ENCODE measurements around the gene PARP2.

Gene PARP2

GRCh38 chr14:20381341-20381740, 37.9 kb downstream of the PARP2 start:
- Histone ChIP-seq H3K27ac (ENCODE audit: poor library complexity, severe bottlenecking) (no peak overlapping the region), H3K4me1 (ENCODE audit: insufficient read depth, poor library complexity, severe bottlenecking) (no peaks in the 10 kb centered on the region), H3K4me3 (ENCODE audit: severe bottlenecking) (no peak overlapping the region), H3K9me3 (ENCODE audit: severe bottlenecking) (no peaks in the 10 kb centered on the region), H3K36me3 (ENCODE audit: low read depth) (peaks cover 100% of the 10 kb centered on the region), H3K27me3 (ENCODE audit: insufficient read depth, poor library complexity, severe bottlenecking) (no peaks in the 10 kb centered on the region)
- TF ChIP-seq CTCF (IDR thresholded peaks at IDR 0.05; ENCODE audit: poor library complexity, severe bottlenecking), result no peak
- no peak for DNase-seq (ENCODE audit: low spot score)
- ATAC-seq (ENCODE audit: low read depth), result no peak

- Histone ChIP-seq H3K27me3 (ENCODE audit: insufficient read depth, poor library complexity, severe bottlenecking) (no peaks in the 10 kb centered on the region), H3K27ac (ENCODE audit: poor library complexity, severe bottlenecking) (no peak overlapping the region), H3K4me1 (ENCODE audit: insufficient read depth, poor library complexity, severe bottlenecking) (no peaks in the 10 kb centered on the region), H3K4me3 (ENCODE audit: severe bottlenecking) (no peak overlapping the region), H3K36me3 (ENCODE audit: low read depth) (peaks cover 94% of the 10 kb centered on the region), H3K9me3 (ENCODE audit: severe bottlenecking) (no peaks in the 10 kb centered on the region)
- ATAC-seq (ENCODE audit: low read depth) (no peak), DNase-seq (ENCODE audit: low spot score) (no peak)
- no peak for TF ChIP-seq CTCF (IDR thresholded peaks at IDR 0.05; ENCODE audit: poor library complexity, severe bottlenecking)
These were observed 39.1 kb downstream of the PARP2 start for GRCh38 chr14:20382526-20382925.

GRCh38 chr14:20383032-20383431, 39.6 kb downstream of the PARP2 start:
- H3K4me3 ChIP-seq (ENCODE audit: severe bottlenecking), result no peak overlapping the region
- no peak overlapping the region for H3K27ac ChIP-seq (ENCODE audit: poor library complexity, severe bottlenecking)
- TF ChIP-seq CTCF (IDR thresholded peaks at IDR 0.05; ENCODE audit: poor library complexity, severe bottlenecking), result no peak
- ATAC-seq (ENCODE audit: low read depth) (no peak), DNase-seq (ENCODE audit: low spot score) (no peak)
- H3K27me3 ChIP-seq (ENCODE audit: insufficient read depth, poor library complexity, severe bottlenecking), result no peaks in the 10 kb centered on the region
- no peaks in the 10 kb centered on the region for H3K4me1 ChIP-seq (ENCODE audit: insufficient read depth, poor library complexity, severe bottlenecking)
- peaks cover 93% of the 10 kb centered on the region for H3K36me3 ChIP-seq (ENCODE audit: low read depth)
- no peaks in the 10 kb centered on the region for H3K9me3 ChIP-seq (ENCODE audit: severe bottlenecking)

GRCh38 chr14:20383636-20384035, 40.2 kb downstream of the PARP2 start:
- no peak for TF ChIP-seq CTCF (IDR thresholded peaks at IDR 0.05; ENCODE audit: poor library complexity, severe bottlenecking)
- no peak for ATAC-seq (ENCODE audit: low read depth)
- Histone ChIP-seq H3K36me3 (ENCODE audit: low read depth) (peaks cover 93% of the 10 kb centered on the region), H3K9me3 (ENCODE audit: severe bottlenecking) (no peaks in the 10 kb centered on the region), H3K27ac (ENCODE audit: poor library complexity, severe bottlenecking) (no peak overlapping the region), H3K4me1 (ENCODE audit: insufficient read depth, poor library complexity, severe bottlenecking) (no peaks in the 10 kb centered on the region), H3K4me3 (ENCODE audit: severe bottlenecking) (no peak overlapping the region), H3K27me3 (ENCODE audit: insufficient read depth, poor library complexity, severe bottlenecking) (no peaks in the 10 kb centered on the region)
- DNase-seq (ENCODE audit: low spot score), result no peak

GRCh38 chr14:20384321-20384720, 40.9 kb downstream of the PARP2 start:
- Histone ChIP-seq H3K9me3 (ENCODE audit: severe bottlenecking) (no peaks in the 10 kb centered on the region), H3K27me3 (ENCODE audit: insufficient read depth, poor library complexity, severe bottlenecking) (no peaks in the 10 kb centered on the region), H3K27ac (ENCODE audit: poor library complexity, severe bottlenecking) (no peak overlapping the region), H3K4me3 (ENCODE audit: severe bottlenecking) (no peak overlapping the region), H3K4me1 (ENCODE audit: insufficient read depth, poor library complexity, severe bottlenecking) (no peaks in the 10 kb centered on the region), H3K36me3 (ENCODE audit: low read depth) (peaks cover 93% of the 10 kb centered on the region)
- no peak for ATAC-seq (ENCODE audit: low read depth)
- TF ChIP-seq CTCF (IDR thresholded peaks at IDR 0.05; ENCODE audit: poor library complexity, severe bottlenecking), result no peak
- DNase-seq (ENCODE audit: low spot score), result no peak

Data from RWPE2 (cell line).